B cell (primary cell): ENCODE data around the gene CXXC5. TPM values are rescaled to one million over a fixed set of nuclear protein-coding genes. Genes with fewer than 3 reads are reported as not detected.

Source experiments
- ATAC-seq: fragments of 200-7000 bp; cut with Tn5 transposase; one replicate; pipeline ENCODE4 v1.10.0; 2021; ENCODE audit warnings: low read depth, mild to moderate bottlenecking, moderate number of reproducible peaks, moderate library complexity
- CTCF ChIA-PET: fragments of 350-600 bp; sonication (Branson Sonifier 250); formaldehyde crosslinking; loops from one replicate; lab custom pipeline; 2021; ENCODE audit warnings: antibody characterized with exemption, inconsistent platforms; lab: Charles Lee
- POLR2A ChIA-PET: fragments of 350-600 bp; sonication (Branson Sonifier 250); formaldehyde crosslinking; loops from one replicate; lab custom pipeline; 2021; ENCODE audit warnings: antibody characterized with exemption; lab: Charles Lee
- DNase-seq: peaks from one replicate; pipeline ENCODE4 v3.0.0; 2013
- H2AFZ ChIP-seq: 2 replicates; pipeline ENCODE4 v1.6.1; 2012; ENCODE audit warnings: mild to moderate bottlenecking, low read depth, low read length; ENCODE audit not compliant: insufficient read depth, poor library complexity, severe bottlenecking
- H3K27ac ChIP-seq, 2 donors: 1 replicate in 1 of 2; 2 replicates in 1 of 2; pipeline ENCODE4 v1.5.1; 2012 to 2013; ENCODE audit warnings: low read length in 2 of 2, mild to moderate bottlenecking in 2 of 2, moderate library complexity in 1 of 2
- H3K27me3 ChIP-seq, 4 experiments: fragments of 200-600 bp in 1 of 4; sonication (generic) in 1 of 4; replicated peaks in 1 of 4; 1 replicate in 2 of 4; 2 replicates in 2 of 4; pipeline versions ENCODE4 v1.6.1 to v1.7.0; 2013 to 2016; ENCODE audit warnings: low read length in 3 of 4, mild to moderate bottlenecking in 2 of 4, mixed read lengths in 1 of 4, moderate library complexity in 1 of 4; ENCODE audit not compliant: insufficient read depth in 4 of 4, control insufficient read depth in 3 of 4; ENCODE audit errors: control extremely low read depth in 1 of 4
- H3K36me3 ChIP-seq, 2 experiments: replicated peaks in 1 of 2; 1 replicate in 1 of 2; 2 replicates in 1 of 2; pipeline versions ENCODE4 v1.6.1 to v1.7.1; 2013; ENCODE audit warnings: low read length in 1 of 2; ENCODE audit not compliant: insufficient read depth in 2 of 2, control insufficient read depth in 1 of 2; ENCODE audit errors: control extremely low read depth in 1 of 2, extremely low read depth in 1 of 2
- H3K4me1 ChIP-seq, 2 donors: fragments of 200-600 bp in 1 of 2; sonication (generic) in 1 of 2; 1 replicate in 1 of 2; 2 replicates in 1 of 2; pipeline versions ENCODE4 v1.5.1 to v1.6.1; 2013 to 2017; ENCODE audit warnings: low read length in 2 of 2; ENCODE audit not compliant: control insufficient read depth in 2 of 2, insufficient read depth in 2 of 2
- H3K4me2 ChIP-seq: replicated peaks from 2 replicates; pipeline ENCODE3; 2012; ENCODE audit warnings: mild to moderate bottlenecking, low read depth, low read length; ENCODE audit not compliant: poor library complexity, severe bottlenecking
- H3K4me3 ChIP-seq, 5 experiments: fragments of 200-600 bp in 1 of 5; sonication (generic) in 1 of 5; 1 replicate in 3 of 5; 2 replicates in 2 of 5; pipeline versions ENCODE4 v1.5.1 to v1.7.0; 2011 to 2016; ENCODE audit warnings: low read length in 4 of 5, mild to moderate bottlenecking in 4 of 5, low read depth in 2 of 5, control low read depth in 1 of 5, moderate library complexity in 1 of 5; ENCODE audit not compliant: insufficient read depth in 1 of 5; ENCODE audit errors: control extremely low read depth in 1 of 5, extremely low read depth in 1 of 5
- H3K79me2 ChIP-seq: fragments of 200-600 bp; sonication (generic); one replicate; pipeline ENCODE4 v1.6.0; 2016; ENCODE audit warnings: low read length; ENCODE audit not compliant: control insufficient read depth, insufficient read depth
- H3K9ac ChIP-seq: fragments of 200-600 bp; sonication (generic); 2 replicates; pipeline ENCODE4 v1.6.1; 2017; ENCODE audit warnings: mild to moderate bottlenecking, low read length, moderate library complexity
- H3K9me3 ChIP-seq, 3 donors: one replicate each; pipeline versions ENCODE4 v1.6.1 to v1.7.1; 2013; ENCODE audit warnings: low read length in 2 of 3; ENCODE audit not compliant: control insufficient read depth in 2 of 3, insufficient read depth in 1 of 3; ENCODE audit errors: control extremely low read depth in 1 of 3
- H4K20me1 ChIP-seq: 2 replicates; pipeline ENCODE4 v1.6.0; 2012; ENCODE audit warnings: mild to moderate bottlenecking, low read length; ENCODE audit not compliant: insufficient read depth, control insufficient read depth, poor library complexity, severe bottlenecking
- H3K27ac Mint-ChIP-seq: one replicate; pipeline ENCODE4 v1.8.0; 2021; ENCODE audit warnings: mixed read lengths
- H3K27me3 Mint-ChIP-seq: one replicate; pipeline ENCODE4 v1.8.0; 2021; ENCODE audit warnings: mixed read lengths
- H3K4me1 Mint-ChIP-seq: one replicate; pipeline ENCODE4 v1.8.0; 2021; ENCODE audit warnings: mixed read lengths
- H3K4me3 Mint-ChIP-seq: one replicate; pipeline ENCODE4 v1.8.0; 2021; ENCODE audit warnings: mixed read lengths
- H3K9me3 Mint-ChIP-seq: one replicate; pipeline ENCODE4 v1.8.0; 2022; ENCODE audit warnings: mixed read lengths; ENCODE audit not compliant: insufficient read depth
- CTCF ChIP-seq: fragments of 200-600 bp; IDR thresholded peaks from one replicate; pipeline ENCODE4 v1.8.0; 2022; ENCODE audit warnings: antibody characterized with exemption, mild to moderate bottlenecking
- EZH2 ChIP-seq: IDR thresholded peaks from 2 replicates; pipeline ENCODE4 v1.6.1; 2012; ENCODE audit warnings: borderline replicate concordance, low read depth, mild to moderate bottlenecking, moderate library complexity, low read length; ENCODE audit not compliant: insufficient read depth, poor library complexity, severe bottlenecking
- WGBS: methylation state at CpG from one replicate; pipeline ENCODE4 v1.1.5; 2013; ENCODE audit warnings: missing lambda C conversion rate; ENCODE audit not compliant: insufficient coverage; 5-methylcytosine and 5-hydroxymethylcytosine counted together
- intact Hi-C: fragments of 100-400 bp; cut with micrococcal nuclease; formaldehyde crosslinking; loops from one replicate; pipeline ENCODE4 v1.10.0; 2022
- polyA plus RNA-seq: library from polyadenylated mRNA; depleted of rRNA; stranded (reverse); fragments of >200 nt; gene quantifications from 2 replicates; pipeline ENCODE4 v1.2.3, GENCODE V29; 2012
- total RNA-seq, 2 donors: library from RNA; stranded (reverse); fragments of 120-200 nt in 1 of 2; gene quantifications; 1 replicate in 1 of 2; 2 replicates in 1 of 2; pipeline versions ENCODE4 v1.2.3 to v1.2.4, GENCODE V29; 2013 to 2022

CXXC5 gene
- total and polyA plus RNA-seq, 2 donors (not counting 1 experiment from before 2014, with no cell fraction given) = 126 to 143 TPM

GRCh38 chr5:139646912-139647505 is 1.1 kb upstream of the CXXC5 start:
- Histone ChIP-seq H3K4me2 (peak overlapping the region; percentile 80), H3K4me3 (peak overlapping the region; percentile 38 to 98 (median 95)), H3K9me3 (no peaks in the 10 kb centered on the region), H3K27ac (no peak overlapping the region), H3K4me1 (peaks cover 39 to 68% of the 10 kb centered on the region in 2 donors), H4K20me1 (peaks cover 34% of the 10 kb centered on the region), H3K27me3 (no peaks in the 10 kb centered on the region), H2AFZ (no peak overlapping the region), H3K36me3 (peaks cover 0 to 3% of the 10 kb centered on the region in 2 experiments), H3K79me2 (peaks cover 66% of the 10 kb centered on the region), H3K9ac (peak overlapping the region; percentile 91)
- POLR2A ChIA-PET = interaction anchor here (0.8 to 13.2 kb wide), 6 partner anchors 10 to 99 kb away, joined by 3 to 511 read pairs (median 50); no protein-coding TSS in a partner anchor
- Mint-ChIP-seq H3K27me3 (no peaks in the 10 kb centered on the region), H3K4me1 (peaks cover 66% of the 10 kb centered on the region), H3K9me3 (no peaks in the 10 kb centered on the region), H3K27ac (peak overlapping the region; percentile 89), H3K4me3 (peak overlapping the region; percentile 88)
- WGBS = 11% methylated on average over 11 of the region's 25 CpGs
- DNase-seq (peak; percentile 58), ATAC-seq (no peak)
- no peak for TF ChIP-seq EZH2
- CTCF ChIA-PET = interaction anchor here (0.9 to 15.3 kb wide), 6 partner anchors 11 to 128 kb away, joined by 5 to 338 read pairs (median 28); no protein-coding TSS in a partner anchor
- intact Hi-C loops = no loop called here

- peak overlapping the region; percentile 89 for H3K27ac Mint-ChIP-seq
- 33% methylated on average over 26 of the region's 46 CpGs for WGBS
- Histone ChIP-seq H2AFZ (peak overlapping the region; percentile 41), H3K27me3 (no peaks in the 10 kb centered on the region), H3K27ac (peak overlapping the region in 1 of 2 donors; percentile 90), H3K9ac (peak overlapping the region; percentile 91), H4K20me1 (peaks cover 41% of the 10 kb centered on the region), H3K9me3 (no peaks in the 10 kb centered on the region), H3K4me1 (peaks cover 45 to 68% of the 10 kb centered on the region in 2 donors), H3K4me2 (peak overlapping the region; percentile 80), H3K79me2 (peaks cover 70% of the 10 kb centered on the region), H3K36me3 (peaks cover 0 to 3% of the 10 kb centered on the region in 2 experiments), H3K4me3 (peak overlapping the region; percentile 38 to 98 (median 95))
- POLR2A ChIA-PET = interaction anchor here (0.6 to 13.2 kb wide), 13 partner anchors 10 to 244 kb away, joined by 3 to 511 read pairs (median 7); partner anchors contain the start of genes DNAJC18, SPATA24 and UBE2D2
- H3K4me3 Mint-ChIP-seq = peak overlapping the region; percentile 88
- peak; percentile 44 for DNase-seq
- peaks cover 67% of the 10 kb centered on the region for H3K4me1 Mint-ChIP-seq
- intact Hi-C loops = loop anchor here (1.0 kb wide), 1 partner anchor 10 kb away; no protein-coding TSS in a partner anchor
- CTCF ChIA-PET = interaction anchor here (0.9 to 15.3 kb wide), 11 partner anchors 12 to 127 kb away, joined by 3 to 338 read pairs (median 6); no protein-coding TSS in a partner anchor
- no peaks in the 10 kb centered on the region for H3K27me3 Mint-ChIP-seq
- ATAC-seq = no peak
- no peak for TF ChIP-seq EZH2
- no peak for TF ChIP-seq CTCF
- no peaks in the 10 kb centered on the region for H3K9me3 Mint-ChIP-seq
These were observed 494 bp upstream of the CXXC5 start for GRCh38 chr5:139647506-139648204.
